Stimulated activated CD4-positive, alpha-beta T cell treated with anti-CD3 and anti-CD28 coated beads, Interleukin-2, amount 100 ng/mL, for 4 hours (primary cell): Measurements from ENCODE around the gene AP1S3.
"Not testable (repeated sequence)": the region's sequence is repeated elsewhere in the genome, so short reads cannot be mapped to it uniquely, and the experiment has no call there.

Source experiments
- DNase-seq: peaks from one replicate; pipeline ENCODE4 v3.0.0-alpha.2; 2020; ENCODE audit warnings: low read depth

AP1S3 gene

DNA sequence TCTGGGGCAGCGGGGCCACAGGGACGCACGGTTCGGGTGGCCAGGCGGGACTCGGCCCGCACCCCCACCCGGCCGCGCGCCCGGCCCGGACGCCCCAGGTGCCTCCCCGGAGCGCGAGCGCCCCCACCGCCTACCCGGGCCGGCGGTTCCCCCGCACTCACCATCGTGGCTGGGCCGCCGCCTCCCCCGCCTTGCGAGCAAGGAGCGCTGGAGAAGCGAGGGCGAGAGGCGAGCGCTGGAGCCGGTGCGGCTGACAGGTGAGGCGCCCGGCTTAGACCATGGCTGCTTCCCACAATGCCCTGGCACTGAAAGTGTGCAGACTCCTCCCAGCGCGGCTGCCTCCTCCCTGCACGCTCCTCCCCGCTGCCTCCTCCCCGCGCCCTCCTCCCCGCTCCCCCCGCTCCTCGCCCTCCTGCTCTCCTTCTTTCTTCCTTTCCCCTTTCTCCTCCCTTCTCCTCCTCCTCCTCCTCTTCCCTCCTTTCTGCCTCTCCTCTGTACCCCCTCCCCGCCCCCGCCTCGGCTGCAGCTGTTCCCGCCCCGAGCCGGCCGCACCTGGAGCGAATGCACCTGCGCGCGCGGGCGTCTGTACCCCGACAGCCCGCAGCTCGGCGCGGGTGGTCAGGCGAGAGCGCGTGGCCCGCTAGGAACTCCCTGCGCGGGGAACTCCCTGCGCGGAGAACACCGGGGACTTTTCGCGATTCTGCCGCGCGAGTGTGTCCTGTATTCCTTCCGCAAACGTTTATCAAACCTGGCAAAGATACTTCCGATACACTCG lies at the start of gene AP1S3:
TSS of gene AP1S3 (minus strand) at position 296 of the 775 bp plus-strand sequence. CDS start at position 164, 132 bp downstream.
- DNase-seq = peak; percentile 70

DNA sequence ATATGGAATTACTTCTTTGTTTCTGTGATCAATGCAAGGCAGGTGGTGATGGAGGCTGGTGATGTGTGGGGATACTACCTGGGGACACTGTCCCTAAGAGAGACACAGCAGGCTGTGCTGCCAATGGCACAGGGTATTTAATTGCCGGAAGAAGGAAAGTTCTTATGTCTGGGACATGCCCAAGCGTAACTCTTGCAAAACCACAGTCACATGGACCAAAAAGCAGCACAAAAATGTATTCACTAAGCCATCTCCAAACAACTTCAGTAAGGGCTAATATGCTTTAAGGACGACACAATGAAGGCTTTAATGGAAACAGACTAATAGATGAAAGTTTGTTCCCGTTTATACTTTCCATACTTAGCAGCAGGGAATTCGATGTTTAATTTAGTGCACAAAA lies 49.7 kb upstream of the AP1S3 start:
- DNase-seq = no peak

DNA sequence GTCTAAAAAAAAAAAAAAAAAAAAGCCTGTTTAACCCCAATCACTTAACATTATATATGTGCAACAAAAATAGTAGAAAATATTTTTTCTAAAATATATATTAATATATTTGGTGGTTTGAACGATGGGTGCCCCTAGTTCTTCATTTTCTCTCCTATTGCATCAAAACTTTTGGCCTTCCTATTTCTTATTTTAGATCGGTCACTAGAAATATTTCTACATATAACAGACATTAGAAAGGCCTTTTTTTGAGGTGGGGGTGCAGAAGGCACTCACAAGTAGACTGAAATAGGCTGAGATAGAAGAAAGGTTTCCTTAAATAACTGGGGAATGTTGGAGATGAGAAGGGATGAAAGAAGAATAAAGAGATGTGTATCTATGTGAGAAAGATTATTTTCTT lies 49.3 kb upstream of the AP1S3 start:
- DNase-seq = no peak

DNA sequence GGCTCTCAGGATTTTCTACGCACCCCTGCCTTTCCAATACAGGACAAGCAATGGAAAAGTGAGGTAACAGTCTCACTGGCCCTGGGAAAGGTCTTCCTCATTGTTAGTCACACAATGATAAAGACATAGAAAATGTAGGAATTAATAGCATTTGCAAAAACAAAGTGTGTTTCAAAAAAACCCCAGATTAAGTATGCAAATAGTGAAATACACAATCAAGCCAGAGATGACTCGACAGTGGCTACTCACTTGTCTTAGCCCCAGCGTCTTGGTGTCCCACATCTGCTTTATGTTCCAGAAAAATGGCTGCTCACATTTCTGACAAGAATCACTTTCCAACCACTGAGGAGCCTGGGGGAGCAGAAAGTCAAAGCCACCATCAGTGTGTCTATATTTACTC lies 47.0 kb upstream of the AP1S3 start:
- DNase-seq = no peak

GRCh38 chr2:223882715-223883114 lies 45.3 kb upstream of the AP1S3 start:
- DNase-seq = no peak

DNA sequence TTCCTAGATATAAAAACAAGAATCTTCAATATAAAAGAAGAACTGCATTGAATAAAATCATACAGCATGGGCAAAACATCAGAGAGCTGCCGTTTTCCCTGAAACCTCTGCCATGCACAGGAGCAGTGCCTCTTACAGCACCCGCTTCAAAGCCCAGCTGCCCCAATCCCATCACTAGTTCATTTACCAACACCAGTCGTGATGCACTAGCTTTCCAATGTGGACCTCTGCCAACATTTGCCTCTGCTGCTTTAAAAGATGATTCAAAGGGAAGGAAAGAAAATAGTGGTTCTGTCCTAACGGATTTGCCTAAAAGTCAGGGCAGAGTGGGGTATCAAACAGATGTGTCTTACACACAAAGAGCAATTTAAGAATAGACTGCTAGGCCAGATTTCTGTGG lies 43.4 kb upstream of the AP1S3 start:
- DNase-seq = no peak

- no peak for DNase-seq
Observed at GRCh38 chr2:223877721-223878410, 40.5 kb upstream of the AP1S3 start.

GRCh38 chr2:223873672-223874071 lies 36.3 kb upstream of the AP1S3 start:
- no peak for DNase-seq

DNA sequence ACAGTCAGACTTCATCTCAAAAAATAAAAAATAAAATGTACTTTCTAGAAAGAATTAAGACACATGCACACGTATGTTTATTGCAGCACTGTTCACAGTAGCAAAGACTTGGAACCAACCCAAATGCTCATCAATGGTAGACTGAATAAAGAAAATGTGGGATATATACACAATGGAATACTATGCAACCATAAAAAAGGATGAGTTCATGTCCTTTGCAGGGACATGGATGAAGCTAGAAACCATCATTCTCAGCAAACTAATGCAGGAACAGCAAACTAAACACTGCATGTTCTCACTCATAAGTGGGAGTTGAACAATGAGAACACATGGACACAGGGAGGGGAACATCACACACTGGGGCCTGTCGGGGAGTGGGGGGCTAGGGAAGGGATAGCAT lies 35.4 kb upstream of the AP1S3 start:
- DNase-seq = not testable (repeated sequence)

DNA sequence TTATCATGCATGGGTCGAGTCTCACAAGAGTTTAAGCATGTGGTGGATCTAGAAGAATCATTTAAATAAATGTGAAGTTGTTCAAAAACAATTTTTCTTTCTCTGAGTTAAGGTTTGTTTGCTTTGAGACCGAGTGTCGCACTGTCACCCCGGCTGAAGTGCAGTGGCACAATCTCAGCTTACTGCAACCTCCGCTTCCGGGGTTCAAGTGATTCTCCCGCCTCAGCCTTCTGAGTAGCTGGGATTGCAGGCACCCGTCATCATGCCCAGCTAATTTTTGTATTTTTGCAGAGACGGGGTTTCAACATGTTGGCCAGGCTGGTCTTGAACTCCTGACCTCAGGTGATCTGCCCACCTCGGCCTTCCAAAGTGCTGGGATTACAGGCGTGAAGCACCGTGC lies 34.3 kb upstream of the AP1S3 start:
- not testable (repeated sequence) for DNase-seq

DNA sequence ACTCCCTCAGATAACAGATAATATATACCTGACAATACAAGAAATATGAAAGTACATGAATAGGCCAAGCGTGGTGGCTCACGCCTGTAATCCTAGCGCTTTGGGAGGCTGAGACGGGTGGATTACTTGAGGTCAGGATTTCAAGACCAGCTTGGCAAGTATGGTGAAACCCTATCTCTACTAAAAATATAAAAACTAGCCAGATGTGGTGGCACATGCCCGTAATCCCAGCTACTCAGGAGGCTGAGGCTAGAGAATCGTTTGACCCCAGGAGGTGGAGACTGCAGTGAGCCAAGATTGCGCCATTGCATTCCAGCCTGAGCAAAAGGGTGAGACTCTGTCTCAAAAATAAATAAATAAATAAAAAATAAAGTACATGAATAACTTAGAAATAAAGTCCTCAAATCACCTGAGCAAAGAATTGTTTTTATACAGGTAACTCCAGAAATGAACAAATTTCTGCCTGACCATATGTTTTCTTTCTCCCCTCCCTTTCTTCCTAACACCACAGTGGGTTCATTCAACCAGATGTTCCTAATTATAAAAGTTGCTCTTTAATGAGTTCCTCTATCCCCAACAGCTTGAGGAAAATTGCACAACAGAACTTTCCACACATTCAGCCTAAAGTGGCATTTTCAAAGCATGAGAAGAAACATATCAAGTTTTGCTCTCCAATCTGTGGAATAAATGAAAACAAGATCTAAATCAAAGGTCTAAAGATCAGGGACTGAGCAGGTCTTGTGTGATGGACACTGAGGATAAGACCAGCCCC lies 33.6 kb upstream of the AP1S3 start:
- no peak for DNase-seq

GRCh38 chr2:223868005-223868404 lies 30.6 kb upstream of the AP1S3 start:
- DNase-seq = no peak

DNA sequence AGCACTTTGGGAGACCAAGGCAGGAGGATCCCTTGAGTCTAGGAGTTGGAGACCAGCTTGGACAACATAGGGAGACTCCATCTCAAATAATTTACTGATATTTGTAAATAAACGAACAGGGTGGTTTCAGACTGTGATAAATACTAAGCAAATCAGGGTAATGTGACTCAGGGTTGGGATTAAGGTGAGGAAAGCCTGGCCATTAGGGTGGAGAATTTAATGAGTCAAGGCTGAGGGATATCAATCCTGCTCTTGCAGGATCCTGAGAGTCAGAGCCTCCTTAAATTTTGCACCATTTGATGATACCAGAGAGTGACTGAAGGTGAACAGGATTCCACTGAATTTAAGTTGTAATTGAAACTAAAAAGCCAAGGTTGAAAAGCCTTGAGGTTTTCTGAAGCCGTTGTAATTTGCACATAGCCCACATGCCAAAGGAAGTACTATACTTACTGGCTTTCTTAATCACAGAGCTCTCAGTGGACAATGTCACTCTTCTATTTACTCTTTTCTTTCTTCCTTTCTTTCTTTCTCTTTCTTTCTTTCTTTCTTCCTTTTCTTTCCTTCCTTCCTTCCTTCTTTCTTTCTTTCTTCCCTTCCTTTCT lies 28.6 kb upstream of the AP1S3 start:
- DNase-seq = no peak

DNA sequence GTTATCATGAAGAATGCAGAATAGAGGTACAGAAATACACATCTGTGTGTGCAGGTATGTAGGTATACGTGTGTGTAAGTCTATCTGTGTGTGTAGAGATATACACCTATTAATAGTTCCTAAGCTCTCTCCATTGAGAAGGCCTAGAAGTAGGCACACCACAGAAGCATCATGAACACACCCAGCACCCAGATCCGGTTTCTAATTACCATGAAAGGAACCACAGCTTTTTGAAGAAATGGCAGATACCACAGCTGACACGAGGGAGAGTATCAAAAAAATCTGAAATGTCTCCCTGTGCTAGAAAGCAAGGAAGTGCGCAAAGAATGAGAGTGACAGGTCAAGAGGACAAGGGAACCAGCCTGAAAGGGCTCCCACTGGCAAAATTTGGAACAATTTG lies 27.7 kb upstream of the AP1S3 start:
- no peak for DNase-seq

DNA sequence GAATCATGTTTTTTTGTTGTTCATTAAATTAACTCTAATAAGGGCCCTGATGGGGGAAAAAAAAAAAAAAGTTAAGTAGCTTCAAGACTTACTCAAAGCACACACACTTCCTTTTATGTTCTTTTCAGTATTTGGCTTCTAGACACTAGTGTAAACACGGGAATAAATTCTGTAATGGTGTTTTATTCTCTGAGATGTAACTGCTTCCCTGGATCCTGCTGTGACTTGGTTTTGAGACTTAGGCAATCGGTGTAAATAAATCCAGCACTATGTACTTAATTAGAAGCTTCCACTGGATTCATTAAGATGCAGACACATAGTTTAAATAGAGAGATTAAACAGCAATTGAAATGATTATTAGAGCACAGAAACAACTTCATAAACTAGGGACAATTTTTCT lies 26.1 kb upstream of the AP1S3 start:
- no peak for DNase-seq

DNA sequence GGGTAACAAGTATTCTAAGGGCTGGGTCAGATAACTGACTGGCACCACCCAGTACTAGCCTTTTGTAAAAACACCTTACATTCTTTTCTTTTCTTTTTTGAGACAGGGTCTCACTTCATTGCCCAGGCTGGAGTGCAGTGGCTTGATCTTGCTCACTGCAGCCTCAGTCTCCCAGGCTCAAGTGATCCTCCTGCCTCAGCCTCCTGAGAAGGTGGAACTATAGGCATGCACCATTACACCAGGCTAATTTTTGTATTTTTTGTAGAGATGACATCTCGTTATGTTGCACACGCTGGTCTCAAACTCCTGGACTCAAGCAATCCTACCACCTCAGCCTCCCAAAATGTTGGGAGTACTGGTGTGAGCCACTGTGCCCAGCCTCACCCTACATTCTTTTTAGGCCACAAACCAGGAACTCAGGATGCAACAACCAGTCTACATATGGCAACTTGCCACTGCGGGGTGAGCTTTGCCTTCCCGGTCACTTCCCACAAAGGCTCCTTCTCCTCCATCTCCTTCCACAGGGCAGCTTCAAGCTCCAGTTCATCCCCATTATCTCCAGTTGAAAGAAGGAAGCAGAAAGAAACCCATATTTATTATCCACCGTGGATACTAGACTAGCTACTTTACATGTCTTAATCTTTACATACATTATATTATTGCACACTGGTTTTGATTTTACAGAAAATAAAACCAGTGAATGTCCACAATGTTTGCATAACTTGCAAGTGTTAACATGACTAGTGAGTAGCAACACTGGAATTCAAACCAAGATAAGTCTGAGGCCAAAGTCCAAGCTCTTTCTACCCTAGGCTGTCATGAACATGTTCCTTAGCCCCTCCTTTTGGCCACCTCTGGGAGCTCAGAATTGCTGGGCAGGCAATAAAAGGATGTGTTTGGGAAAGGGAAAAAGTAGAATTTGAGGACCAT lies 23.7 kb upstream of the AP1S3 start:
- no peak for DNase-seq

GRCh38 chr2:223859070-223859469 lies 21.7 kb upstream of the AP1S3 start:
- no peak for DNase-seq

- DNase-seq = no peak
Observed at GRCh38 chr2:223856584-223856983, 19.2 kb upstream of the AP1S3 start.

GRCh38 chr2:223856021-223856420 lies 18.6 kb upstream of the AP1S3 start:
- DNase-seq = no peak

- no peak for DNase-seq
Observed at GRCh38 chr2:223855426-223855825, 18.0 kb upstream of the AP1S3 start.

GRCh38 chr2:223854741-223855140 lies 17.4 kb upstream of the AP1S3 start:
- no peak for DNase-seq
